Keratinocyte (primary cell): ENCODE results near the gene IL1A.

Experiments used
- EZH2 ChIP-seq: IDR thresholded peaks from one replicate; pipeline ENCODE4 v1.6.1; 2012; ENCODE audit warnings: inconsistent platforms, mild to moderate bottlenecking, low read length, moderate library complexity
- TF ChIP-seq, protein P1 (sequence below), 3 experiments: IDR thresholded peaks in 1 of 3; conservative IDR thresholded peaks in 1 of 3; optimal IDR thresholded peaks in 1 of 3; 2 replicates in 2 of 3; 3 replicates in 1 of 3; pipeline versions ENCODE3 to v1.5.1; 2011; ENCODE audit warnings: low read length in 3 of 3, mild to moderate bottlenecking in 3 of 3, moderate library complexity in 2 of 3, control low read depth in 1 of 3, inconsistent platforms in 1 of 3; ENCODE audit not compliant: insufficient read depth in 2 of 3; ENCODE audit errors: extremely low read depth in 1 of 3

DNA sequence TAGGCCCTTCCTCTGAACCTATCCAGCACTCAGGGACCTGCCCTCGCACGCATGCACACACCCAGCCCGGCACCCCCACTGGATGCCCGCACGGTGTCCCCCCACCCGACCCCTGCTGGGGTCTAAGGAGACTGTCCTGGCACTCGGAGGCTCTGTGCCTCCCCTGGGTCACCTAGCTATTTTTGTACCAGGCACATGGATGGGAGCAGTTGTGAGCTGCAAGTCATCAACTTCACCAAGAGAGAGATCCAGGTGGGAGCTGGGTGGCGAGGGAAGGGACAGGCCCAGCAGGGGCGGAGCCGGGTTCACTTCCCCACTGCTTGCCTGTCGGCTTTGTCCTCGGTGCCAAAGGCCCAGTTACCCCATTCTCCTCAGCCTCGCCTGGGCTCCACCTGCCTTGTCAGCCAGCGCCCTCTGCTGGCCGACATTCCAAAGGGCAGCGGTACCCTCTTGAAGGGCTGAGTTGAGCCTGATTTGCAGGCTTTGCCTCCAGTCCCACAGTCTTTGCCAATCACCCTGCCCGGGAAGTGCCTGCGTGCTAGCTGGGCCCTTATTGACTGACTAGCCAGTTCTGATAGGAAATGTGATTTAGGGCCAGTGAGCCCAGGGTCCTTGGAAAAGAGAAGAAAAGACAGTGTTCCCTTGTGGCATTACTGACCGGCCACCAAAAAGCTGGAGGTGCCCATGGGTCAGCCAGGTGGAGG lies 57.7 kb downstream of the IL1A start:
- TF ChIP-seq, protein P1, sequence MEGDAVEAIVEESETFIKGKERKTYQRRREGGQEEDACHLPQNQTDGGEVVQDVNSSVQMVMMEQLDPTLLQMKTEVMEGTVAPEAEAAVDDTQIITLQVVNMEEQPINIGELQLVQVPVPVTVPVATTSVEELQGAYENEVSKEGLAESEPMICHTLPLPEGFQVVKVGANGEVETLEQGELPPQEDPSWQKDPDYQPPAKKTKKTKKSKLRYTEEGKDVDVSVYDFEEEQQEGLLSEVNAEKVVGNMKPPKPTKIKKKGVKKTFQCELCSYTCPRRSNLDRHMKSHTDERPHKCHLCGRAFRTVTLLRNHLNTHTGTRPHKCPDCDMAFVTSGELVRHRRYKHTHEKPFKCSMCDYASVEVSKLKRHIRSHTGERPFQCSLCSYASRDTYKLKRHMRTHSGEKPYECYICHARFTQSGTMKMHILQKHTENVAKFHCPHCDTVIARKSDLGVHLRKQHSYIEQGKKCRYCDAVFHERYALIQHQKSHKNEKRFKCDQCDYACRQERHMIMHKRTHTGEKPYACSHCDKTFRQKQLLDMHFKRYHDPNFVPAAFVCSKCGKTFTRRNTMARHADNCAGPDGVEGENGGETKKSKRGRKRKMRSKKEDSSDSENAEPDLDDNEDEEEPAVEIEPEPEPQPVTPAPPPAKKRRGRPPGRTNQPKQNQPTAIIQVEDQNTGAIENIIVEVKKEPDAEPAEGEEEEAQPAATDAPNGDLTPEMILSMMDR (optimal IDR thresholded peaks at IDR 0.05 in 1 of 3, IDR thresholded peaks at IDR 0.05 in 1 of 3, conservative IDR thresholded peaks at IDR 0.05 in 1 of 3; ENCODE audit: extremely low read depth in 1 of 3, insufficient read depth in 2 of 3, low read length in 3 of 3), result peak in 2 of 3 experiments; percentile 97
- no peak for TF ChIP-seq EZH2
